Stimulated activated naive CD8-positive, alpha-beta T cell treated with anti-CD3 and anti-CD28 coated beads, Interleukin-15, amount 100 ng/mL, for 72 hours (primary cell): ENCODE results near the gene DGKZ.

Experiments
- ATAC-seq: fragments of 150-1000 bp; cut with Tn5 transposase; 2 replicates; pipeline ENCODE4 v1.10.0; 2021; ENCODE audit warnings: mild to moderate bottlenecking, moderate library complexity
- DNase-seq, 2 donors: peaks; one replicate each; pipeline ENCODE4 v3.0.0; 2021 to 2022
- H3K27ac Mint-ChIP-seq, 2 donors: one replicate each; pipeline ENCODE4 v1.8.0; 2022; ENCODE audit warnings: mild to moderate bottlenecking in 2 of 2, mixed read lengths in 2 of 2, moderate library complexity in 2 of 2
- H3K27me3 Mint-ChIP-seq: one replicate; pipeline ENCODE4 v1.8.0; 2022; ENCODE audit warnings: mixed read lengths
- H3K4me1 Mint-ChIP-seq: one replicate; pipeline ENCODE4 v1.8.0; 2022; ENCODE audit warnings: mild to moderate bottlenecking, mixed read lengths
- H3K4me3 Mint-ChIP-seq, 2 donors: one replicate each; pipeline ENCODE4 v1.8.0; 2022; ENCODE audit warnings: mild to moderate bottlenecking in 2 of 2, mixed read lengths in 2 of 2, moderate library complexity in 1 of 2
- H3K9me3 Mint-ChIP-seq, 2 donors: one replicate each; pipeline ENCODE4 v1.8.0; 2022; ENCODE audit warnings: mixed read lengths in 2 of 2

The DGKZ gene

DNA sequence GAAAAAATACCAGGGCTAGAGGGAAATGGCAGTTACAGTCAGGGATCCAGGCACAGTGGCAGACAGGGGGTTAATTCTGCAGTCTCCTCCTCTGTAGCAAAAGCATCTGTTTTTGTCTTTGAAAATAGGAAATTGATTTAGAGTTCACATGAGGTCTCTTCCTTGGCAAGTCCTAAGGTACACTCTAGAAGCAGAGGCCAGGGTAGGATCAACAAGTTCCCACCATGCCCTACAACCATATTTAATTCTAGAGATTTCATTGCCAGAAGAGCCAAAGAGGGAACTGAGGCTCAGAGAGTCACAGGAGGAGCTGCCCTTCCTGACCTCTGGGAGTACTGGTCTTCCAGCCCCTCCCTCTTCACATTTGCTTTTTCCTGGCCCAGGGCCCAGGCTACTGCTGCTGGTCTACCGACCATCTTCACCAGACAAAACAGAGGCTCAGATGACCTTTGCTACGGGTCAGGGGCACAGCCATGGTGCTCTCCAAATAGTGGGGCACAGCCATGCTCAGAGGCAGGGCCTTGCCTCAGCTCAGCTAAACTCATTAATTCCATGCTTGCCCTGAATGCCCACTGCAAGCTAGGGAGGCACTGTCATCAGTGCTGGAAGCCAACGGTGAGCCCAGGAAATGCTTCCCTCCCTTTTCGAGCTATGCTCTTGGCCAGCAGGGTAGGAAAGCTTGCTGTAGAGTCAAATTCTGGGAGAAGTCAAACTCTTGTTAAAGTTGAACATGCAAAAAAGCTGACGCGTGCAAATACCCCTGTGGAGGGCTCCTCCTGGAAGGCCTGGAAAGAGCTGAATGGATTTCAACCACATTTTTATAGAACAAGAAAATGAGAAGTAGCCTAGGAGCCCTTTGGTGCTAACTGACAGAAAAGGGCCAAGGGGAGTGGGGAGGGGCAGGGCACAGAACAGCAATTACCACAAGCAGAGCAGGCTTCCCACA lies 56.0 kb downstream of the DGKZ start:
- H3K4me1 Mint-ChIP-seq, result no peaks in the 10 kb centered on the region
- no peaks in the 10 kb centered on the region for H3K27me3 Mint-ChIP-seq
- H3K27ac Mint-ChIP-seq, result no peak overlapping the region
- no peaks in the 10 kb centered on the region for H3K9me3 Mint-ChIP-seq
- H3K4me3 Mint-ChIP-seq, result no peak overlapping the region
- DNase-seq (no peak), ATAC-seq (no peak)

DNA sequence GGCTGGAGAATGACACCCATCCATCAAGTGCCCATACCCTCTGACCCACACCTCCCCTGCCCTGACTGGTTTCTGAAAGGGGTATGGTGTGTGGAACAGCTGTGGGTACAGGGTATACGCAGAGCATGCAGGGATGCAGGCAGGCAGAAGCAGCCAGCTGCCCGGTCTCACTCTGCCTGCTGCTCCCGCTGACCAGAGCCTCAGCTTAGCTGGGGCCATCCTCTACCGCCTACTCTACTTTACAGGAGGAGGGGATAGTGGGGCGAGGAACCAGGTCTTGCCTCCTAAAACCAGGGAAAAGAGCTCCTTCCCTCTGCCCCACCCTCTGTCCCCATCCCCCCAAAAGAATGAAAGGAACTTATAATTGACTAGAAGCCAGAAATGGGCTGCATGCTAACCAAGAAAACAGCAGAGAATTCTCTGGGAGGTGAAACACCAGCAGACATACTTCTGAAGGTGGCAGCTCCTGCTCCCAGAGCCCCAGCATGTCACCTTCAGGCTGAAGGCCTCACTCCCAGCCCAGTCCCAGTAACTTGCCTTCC lies 57.3 kb downstream of the DGKZ start:
- Mint-ChIP-seq H3K4me3 (no peak overlapping the region), H3K9me3 (no peaks in the 10 kb centered on the region), H3K27ac (peak overlapping the region in 1 of 2 donors; percentile 79), H3K4me1 (no peaks in the 10 kb centered on the region), H3K27me3 (no peaks in the 10 kb centered on the region)
- ATAC-seq (no peak), DNase-seq (no peak)

DNA sequence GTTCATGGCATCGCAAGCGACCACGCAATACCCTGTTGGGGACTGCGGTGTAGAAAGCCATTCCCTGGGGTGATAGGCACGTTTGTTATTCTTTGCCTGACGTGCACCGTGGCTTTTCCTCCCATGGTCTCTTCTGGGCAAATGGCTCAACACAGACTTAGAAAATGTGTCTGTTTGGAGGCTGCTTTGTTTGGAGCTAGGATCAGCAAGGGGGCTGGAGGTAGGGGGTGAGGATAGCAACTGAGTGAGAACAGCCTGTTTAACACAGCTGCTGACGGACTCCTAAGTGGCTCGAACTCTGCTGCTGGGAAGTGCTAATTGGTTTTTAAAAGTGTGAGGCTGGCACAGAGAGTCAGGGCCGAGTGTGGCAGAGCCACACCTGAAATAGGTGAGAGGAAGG lies 60.4 kb downstream of the DGKZ start:
- Mint-ChIP-seq H3K4me1 (no peaks in the 10 kb centered on the region), H3K27ac (no peak overlapping the region), H3K4me3 (no peak overlapping the region), H3K9me3 (no peaks in the 10 kb centered on the region), H3K27me3 (no peaks in the 10 kb centered on the region)
- no peak for DNase-seq
- no peak for ATAC-seq

DNA sequence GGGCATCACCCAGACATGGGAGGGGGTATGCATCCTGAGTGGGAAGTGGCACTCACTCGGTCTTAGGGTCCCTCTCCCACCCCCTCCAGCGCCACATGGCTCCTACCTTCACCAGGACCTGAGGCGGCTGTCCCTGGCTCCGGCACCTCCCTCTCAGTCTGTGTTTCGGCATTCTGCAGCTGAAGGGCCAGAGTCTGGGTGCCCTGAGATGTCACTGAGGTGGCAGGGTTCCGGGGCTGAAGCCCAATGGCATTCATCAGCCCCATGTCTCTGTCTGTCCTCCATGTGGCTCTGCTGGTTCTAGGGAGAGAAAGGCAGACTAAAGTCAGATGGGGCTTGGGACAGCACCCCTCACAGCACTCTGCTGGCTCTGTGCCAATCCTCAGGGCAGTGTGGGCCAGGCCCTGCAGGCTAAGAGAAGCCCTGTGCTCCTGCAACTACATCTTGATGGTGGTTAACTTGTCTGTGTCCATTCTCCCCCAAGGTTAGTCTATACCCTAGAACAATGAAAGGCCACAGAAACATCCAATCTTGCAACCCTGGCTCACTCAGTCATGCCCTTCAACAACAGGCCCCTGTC lies 61.2 kb downstream of the DGKZ start:
- no peak overlapping the region for H3K27ac Mint-ChIP-seq
- H3K27me3 Mint-ChIP-seq, result no peaks in the 10 kb centered on the region
- DNase-seq, result no peak

DNA sequence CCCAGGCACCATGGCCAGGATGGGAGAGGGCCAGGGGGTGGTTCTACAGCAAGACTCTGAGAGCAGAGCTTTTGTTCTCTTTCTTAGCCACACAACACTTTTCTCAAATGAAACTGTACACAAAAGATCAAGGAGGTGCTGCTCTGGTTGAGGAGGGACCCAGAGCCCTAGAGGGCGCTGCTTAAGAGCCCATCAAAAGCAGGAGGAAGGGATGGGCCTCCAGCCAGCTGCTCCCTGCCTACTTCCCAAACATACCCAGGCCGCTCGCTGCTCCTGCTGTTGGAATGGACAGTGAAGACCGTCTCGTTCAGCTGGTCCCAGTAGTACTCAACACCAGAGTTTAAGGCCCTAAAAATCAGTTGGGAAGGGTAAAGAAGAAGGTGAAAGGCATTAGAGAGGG lies 62.8 kb downstream of the DGKZ start:
- H3K4me3 Mint-ChIP-seq, result no peak overlapping the region
- H3K27me3 Mint-ChIP-seq, result no peaks in the 10 kb centered on the region
- peaks cover 15% of the 10 kb centered on the region for H3K4me1 Mint-ChIP-seq
- H3K9me3 Mint-ChIP-seq, result no peaks in the 10 kb centered on the region
- ATAC-seq (no peak), DNase-seq (no peak)
- peak overlapping the region in 1 of 2 donors; percentile 89 for H3K27ac Mint-ChIP-seq

More for the DNA sequence above, 61.2 kb downstream of the DGKZ start:
- H3K4me3 Mint-ChIP-seq, result no peak overlapping the region
- ATAC-seq, result no peak
- H3K4me1 Mint-ChIP-seq, result peaks cover under 1% of the 10 kb centered on the region
- H3K9me3 Mint-ChIP-seq, result no peaks in the 10 kb centered on the region

DNA sequence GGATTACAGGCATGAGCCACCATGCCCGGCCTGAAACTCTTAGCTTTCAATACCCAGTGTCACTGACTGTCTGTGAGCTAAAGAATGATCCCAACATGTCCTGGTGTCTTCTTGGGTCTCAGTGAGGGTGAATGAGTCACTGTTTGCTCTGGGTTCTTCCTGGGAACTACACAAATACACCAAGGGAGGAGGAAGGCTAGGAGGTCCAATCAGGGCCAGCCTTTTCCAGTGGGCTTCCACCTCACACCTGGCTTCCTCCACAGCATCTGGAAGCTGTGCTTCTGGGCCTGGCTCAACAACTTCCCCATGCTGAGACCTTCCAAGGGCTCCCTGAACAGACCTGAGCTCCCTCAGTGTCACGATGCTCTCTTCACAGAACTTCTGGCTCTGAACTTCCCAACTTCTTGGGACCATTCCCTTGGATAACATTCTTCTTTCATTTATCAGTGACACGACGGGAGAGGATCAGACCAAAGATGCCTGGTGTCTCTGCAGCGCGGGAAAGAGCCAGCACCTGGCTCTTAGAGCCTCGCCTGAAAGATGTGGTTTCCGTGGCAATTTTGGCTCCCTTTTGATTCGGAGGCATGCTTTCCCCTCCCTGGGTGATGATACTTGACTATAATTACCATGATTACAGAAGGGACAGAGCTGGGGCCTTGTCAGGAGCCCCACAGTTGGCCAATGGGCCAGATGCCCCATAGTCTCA lies 66.7 kb downstream of the DGKZ start:
- Mint-ChIP-seq H3K4me3 (no peak overlapping the region), H3K9me3 (no peaks in the 10 kb centered on the region), H3K27ac (peak overlapping the region; percentile 8 to 75), H3K27me3 (no peaks in the 10 kb centered on the region), H3K4me1 (peaks cover 33% of the 10 kb centered on the region)
- ATAC-seq, result no peak
- DNase-seq, result no peak

DNA sequence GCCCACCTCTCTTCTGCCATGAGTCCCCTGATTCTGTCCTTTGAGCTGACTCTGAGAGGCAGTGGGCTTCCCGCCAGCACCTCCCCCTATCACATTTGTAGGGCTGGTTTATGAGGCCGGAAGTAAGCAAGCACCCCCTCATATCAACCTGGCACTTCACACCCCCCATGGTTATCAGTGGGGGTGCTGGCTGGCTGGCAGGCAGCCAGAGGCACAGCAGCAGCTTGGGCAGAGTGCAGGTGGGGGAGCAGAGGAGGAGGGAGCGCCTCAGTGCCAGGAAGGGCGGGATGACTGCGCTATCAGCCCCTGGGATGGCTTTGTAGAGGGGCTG lies 67.2 kb downstream of the DGKZ start:
- DNase-seq (no peak), ATAC-seq (peak; percentile 18)

DNA sequence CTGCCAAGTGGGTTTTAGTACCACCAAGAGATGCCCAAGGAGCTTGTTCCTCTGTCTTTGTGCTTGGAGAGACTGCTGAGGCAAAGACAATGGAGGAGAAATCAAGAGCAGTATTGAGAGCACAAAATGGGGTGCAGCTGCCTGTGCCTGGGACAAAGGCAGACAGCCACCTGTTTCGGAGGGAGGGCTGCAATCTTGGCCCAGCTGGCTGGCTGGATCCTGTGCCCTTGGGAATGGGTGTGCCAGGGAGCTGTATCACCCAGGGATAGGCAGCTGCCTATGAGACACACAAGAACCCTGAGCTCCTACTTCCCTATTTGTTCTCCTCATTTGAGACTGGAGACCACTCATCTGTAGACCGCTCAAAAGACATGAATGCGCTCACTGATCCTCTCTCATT lies 67.6 kb downstream of the DGKZ start:
- peaks cover 33% of the 10 kb centered on the region for H3K4me1 Mint-ChIP-seq
- DNase-seq (no peak), ATAC-seq (no peak)
- H3K27me3 Mint-ChIP-seq, result no peaks in the 10 kb centered on the region
- no peaks in the 10 kb centered on the region for H3K9me3 Mint-ChIP-seq
- H3K27ac Mint-ChIP-seq, result no peak overlapping the region
- H3K4me3 Mint-ChIP-seq, result no peak overlapping the region

More for the DNA sequence above, 67.2 kb downstream of the DGKZ start:
- no peaks in the 10 kb centered on the region for H3K27me3 Mint-ChIP-seq
- no peaks in the 10 kb centered on the region for H3K9me3 Mint-ChIP-seq
- H3K4me3 Mint-ChIP-seq, result peak overlapping the region in 1 of 2 donors; percentile 29
- H3K27ac Mint-ChIP-seq, result peak overlapping the region in 1 of 2 donors; percentile 71
- H3K4me1 Mint-ChIP-seq, result peaks cover 33% of the 10 kb centered on the region

DNA sequence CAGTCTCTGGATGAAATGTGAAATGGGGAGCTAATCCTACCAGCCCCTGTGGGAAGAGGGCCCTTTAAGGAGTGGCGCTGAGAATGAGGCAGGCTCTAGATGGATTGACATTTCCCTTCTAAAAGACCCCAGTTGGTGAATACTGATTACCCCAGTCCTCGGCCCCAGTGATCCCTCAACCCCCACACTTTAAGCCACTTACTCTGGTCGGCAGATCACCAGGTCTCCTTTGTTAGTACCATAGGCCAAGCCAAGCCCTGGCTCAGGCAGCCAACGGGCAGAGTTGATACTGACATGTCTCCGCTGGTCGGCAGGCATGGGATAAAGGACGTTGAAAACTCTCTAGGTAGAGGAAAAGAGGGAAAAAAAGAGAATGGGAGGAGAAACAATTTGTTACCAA lies 70.4 kb downstream of the DGKZ start:
- no peaks in the 10 kb centered on the region for H3K9me3 Mint-ChIP-seq
- H3K27ac Mint-ChIP-seq, result no peak overlapping the region
- H3K4me1 Mint-ChIP-seq, result peaks cover 40% of the 10 kb centered on the region
- ATAC-seq (no peak), DNase-seq (no peak)
- no peaks in the 10 kb centered on the region for H3K27me3 Mint-ChIP-seq
- no peak overlapping the region for H3K4me3 Mint-ChIP-seq

DNA sequence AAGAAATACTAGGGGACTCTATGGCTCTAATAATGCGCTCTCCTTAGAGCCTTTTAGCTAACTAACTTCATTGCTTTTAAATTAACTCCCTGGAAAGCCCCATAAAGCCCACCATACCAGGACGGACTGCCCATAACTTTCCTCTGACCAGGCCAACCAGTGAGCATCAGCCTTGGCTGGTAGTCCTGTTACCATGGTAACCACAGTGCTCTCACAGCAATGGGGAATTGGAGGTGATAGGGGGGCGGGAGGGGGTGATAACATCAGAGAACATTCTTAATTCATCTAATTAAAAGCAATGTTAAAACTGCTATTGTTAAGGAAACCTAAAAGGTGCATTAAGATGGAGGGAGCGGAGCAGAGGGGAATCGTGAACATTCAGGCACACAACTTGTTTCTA lies 71.5 kb downstream of the DGKZ start:
- ATAC-seq, result no peak
- no peak overlapping the region for H3K4me3 Mint-ChIP-seq
- no peaks in the 10 kb centered on the region for H3K9me3 Mint-ChIP-seq
- H3K27ac Mint-ChIP-seq, result no peak overlapping the region
- H3K27me3 Mint-ChIP-seq, result no peaks in the 10 kb centered on the region
- peaks cover 38% of the 10 kb centered on the region for H3K4me1 Mint-ChIP-seq
- no peak for DNase-seq

DNA sequence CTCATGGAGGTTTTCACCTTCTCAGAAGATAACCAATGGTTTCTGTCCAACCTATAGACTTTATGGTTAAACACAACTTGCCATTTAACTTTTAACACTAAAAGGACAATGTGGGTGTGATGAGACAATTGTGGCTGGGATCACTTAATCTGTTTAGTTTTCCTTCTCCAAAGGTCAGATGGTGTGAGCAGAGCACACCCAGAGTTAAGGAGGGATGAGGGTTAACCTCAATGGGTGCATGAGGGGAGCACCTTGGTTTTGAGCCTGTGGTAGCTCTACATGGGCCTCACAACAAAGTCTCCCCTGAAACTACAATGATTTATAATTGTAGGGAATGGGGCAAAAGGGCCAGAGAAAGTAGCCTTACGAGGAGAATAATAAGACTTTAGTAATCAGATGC lies 73.2 kb downstream of the DGKZ start:
- DNase-seq, result no peak
- Mint-ChIP-seq H3K27ac (no peak overlapping the region), H3K27me3 (no peaks in the 10 kb centered on the region), H3K9me3 (no peaks in the 10 kb centered on the region), H3K4me3 (no peak overlapping the region), H3K4me1 (peaks cover 20% of the 10 kb centered on the region)
- ATAC-seq, result no peak

DNA sequence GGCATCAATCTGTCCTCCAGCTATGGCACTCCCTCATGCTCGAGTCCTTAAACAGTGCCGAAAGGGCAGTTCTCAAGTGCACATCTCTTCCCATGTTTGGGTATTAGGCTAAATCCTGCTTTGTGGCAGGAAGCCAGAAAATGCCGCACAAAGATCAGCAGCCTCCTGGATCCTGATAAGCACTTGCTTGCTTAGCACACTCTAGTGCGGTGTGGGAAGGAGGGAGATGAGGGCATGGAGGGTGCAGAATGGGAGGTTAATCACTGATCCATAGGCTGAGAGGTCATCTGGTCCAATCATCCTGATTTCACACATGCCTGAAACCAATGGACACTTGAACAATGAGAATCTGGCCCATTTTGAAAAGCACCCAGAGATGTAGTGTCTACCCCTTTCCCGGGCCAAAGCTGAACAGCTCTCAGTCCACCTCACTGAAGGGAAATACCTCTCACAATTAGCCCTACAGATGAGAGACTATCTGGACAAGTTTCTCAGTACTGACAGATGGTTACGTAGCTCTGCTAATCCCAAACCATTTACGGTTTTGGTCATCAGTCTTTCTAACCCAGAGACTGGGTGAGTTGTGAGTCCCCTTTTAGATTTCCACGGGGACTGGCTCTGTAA lies 74.1 kb downstream of the DGKZ start:
- no peak overlapping the region for H3K27ac Mint-ChIP-seq
- no peaks in the 10 kb centered on the region for H3K9me3 Mint-ChIP-seq
- no peak for DNase-seq
- ATAC-seq, result no peak
- H3K4me3 Mint-ChIP-seq, result no peak overlapping the region
- H3K4me1 Mint-ChIP-seq, result peaks cover 12% of the 10 kb centered on the region
- no peaks in the 10 kb centered on the region for H3K27me3 Mint-ChIP-seq

DNA sequence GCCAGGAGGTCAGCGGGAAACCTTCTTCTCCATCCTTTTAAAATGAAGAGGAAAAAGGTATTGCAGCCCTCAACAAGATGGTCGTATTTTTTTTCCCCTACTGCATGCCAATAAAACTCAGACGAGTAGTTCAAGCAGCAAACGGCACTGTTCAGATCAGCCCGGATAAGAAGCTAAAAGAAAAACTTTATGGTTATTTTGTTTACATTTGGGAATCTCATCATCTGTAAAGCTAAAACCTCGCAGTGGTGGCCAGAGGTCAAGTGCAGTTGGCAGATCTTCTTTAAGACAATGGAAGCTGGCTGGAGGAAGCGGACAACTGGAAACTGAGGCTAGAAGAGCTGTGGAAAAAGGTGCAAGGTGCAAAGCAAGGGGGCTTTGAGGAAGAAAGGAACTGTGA lies 75.3 kb downstream of the DGKZ start:
- Mint-ChIP-seq H3K4me1 (peaks cover 7% of the 10 kb centered on the region), H3K27me3 (no peaks in the 10 kb centered on the region), H3K27ac (no peak overlapping the region)

DNA sequence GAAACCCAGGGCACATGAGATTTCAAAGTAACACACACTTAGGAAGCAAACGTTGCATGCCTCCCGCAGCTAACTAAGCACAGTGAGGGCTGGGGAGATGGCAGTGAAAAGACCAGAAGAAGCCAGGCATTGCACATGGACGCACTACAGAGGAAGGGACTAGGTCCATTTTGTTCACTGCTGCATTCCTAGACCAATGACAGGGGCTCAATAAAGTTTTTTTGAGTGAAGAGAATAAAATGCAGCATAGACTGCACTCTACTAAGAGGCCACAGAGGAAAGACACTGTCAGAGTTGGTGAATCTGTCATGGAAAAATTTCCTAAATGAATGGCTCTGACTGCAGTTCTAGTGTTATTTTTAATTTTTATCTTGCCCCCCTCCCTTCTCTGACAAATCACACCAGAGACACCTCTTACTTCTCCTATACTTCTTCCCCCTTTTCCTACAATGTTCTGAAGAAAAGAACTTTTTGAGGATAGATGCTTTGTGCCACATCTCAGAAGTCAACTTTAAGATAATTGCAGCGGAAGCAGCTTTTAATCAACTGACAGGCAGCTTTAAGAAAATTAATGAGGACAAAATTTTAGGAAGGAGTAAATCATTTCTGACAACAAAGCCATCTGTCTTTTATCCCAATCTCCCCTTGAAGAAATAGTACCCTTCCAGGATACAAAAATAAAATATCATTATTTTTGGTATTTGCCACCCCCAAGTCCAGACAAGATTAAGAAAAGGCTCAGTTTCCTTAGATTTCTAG lies 79.1 kb downstream of the DGKZ start:
- DNase-seq, result no peak

More for the DNA sequence above, 75.3 kb downstream of the DGKZ start:
- Mint-ChIP-seq H3K9me3 (no peaks in the 10 kb centered on the region), H3K4me3 (no peak overlapping the region)
- no peak for ATAC-seq
- DNase-seq, result no peak

DNA sequence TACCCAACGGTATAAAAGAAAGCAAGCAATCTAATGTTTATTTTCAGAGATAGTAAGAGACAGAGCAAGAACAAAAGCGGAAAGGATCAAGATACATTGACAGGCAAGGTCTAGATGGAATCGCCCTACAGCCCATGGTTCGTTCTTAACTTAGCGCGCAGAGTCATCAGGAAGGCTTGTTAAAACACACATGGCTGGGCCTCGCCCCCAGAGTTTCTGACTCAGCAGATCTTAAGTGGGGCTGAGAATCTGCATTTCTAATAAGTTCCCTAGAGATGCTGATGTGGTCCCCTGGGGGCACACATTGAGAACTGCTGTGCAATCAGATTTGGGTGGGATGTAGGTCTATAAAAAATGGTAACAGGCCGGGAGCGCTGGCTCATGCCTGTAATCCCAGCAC lies 80.1 kb downstream of the DGKZ start:
- ATAC-seq, result no peak
- H3K27ac Mint-ChIP-seq, result no peak overlapping the region
- H3K27me3 Mint-ChIP-seq, result no peaks in the 10 kb centered on the region

More for the DNA sequence above, 79.1 kb downstream of the DGKZ start:
- no peak overlapping the region for H3K4me3 Mint-ChIP-seq
- no peaks in the 10 kb centered on the region for H3K9me3 Mint-ChIP-seq
- H3K27me3 Mint-ChIP-seq, result no peaks in the 10 kb centered on the region
- no peak for ATAC-seq
- no peak overlapping the region for H3K27ac Mint-ChIP-seq
- no peaks in the 10 kb centered on the region for H3K4me1 Mint-ChIP-seq

More for the DNA sequence above, 80.1 kb downstream of the DGKZ start:
- Mint-ChIP-seq H3K4me1 (no peaks in the 10 kb centered on the region), H3K4me3 (no peak overlapping the region), H3K9me3 (no peaks in the 10 kb centered on the region)
- DNase-seq, result no peak
